CD8-positive, alpha-beta memory T cell (primary cell): ENCODE measurements around the gene MCC. TPM values are rescaled to one million over a fixed set of nuclear protein-coding genes. Genes with fewer than 3 reads are reported as not detected.

Source experiments
- CTCF ChIA-PET: fragments of 350-600 bp; sonication (Branson Sonifier 250); formaldehyde crosslinking; loops from one replicate; lab custom pipeline; 2021; ENCODE audit warnings: antibody characterized with exemption; lab: Charles Lee
- POLR2A ChIA-PET: fragments of 350-600 bp; sonication (Branson Sonifier 250); formaldehyde crosslinking; loops from one replicate; lab custom pipeline; 2021; ENCODE audit warnings: antibody characterized with exemption; lab: Charles Lee
- DNase-seq, 5 donors: peaks; one replicate each; pipeline versions ENCODE4 v3.0.0 to v3.0.0-alpha.2; 2020 to 2022; ENCODE audit warnings: mixed read lengths in 1 of 5
- H3K27ac ChIP-seq: one replicate; pipeline ENCODE4 v1.7.0; 2013; ENCODE audit warnings: low read depth, mild to moderate bottlenecking, low read length, moderate library complexity
- H3K27me3 ChIP-seq: 2 replicates; pipeline ENCODE4 v1.7.0; 2013; ENCODE audit warnings: low read length, mild to moderate bottlenecking; ENCODE audit not compliant: insufficient read depth, poor library complexity, severe bottlenecking
- H3K36me3 ChIP-seq: 2 replicates; pipeline ENCODE4 v1.7.0; 2013; ENCODE audit warnings: mild to moderate bottlenecking, low read length, moderate library complexity; ENCODE audit not compliant: insufficient read depth
- H3K4me1 ChIP-seq: 2 replicates; pipeline ENCODE4 v1.7.0; 2013; ENCODE audit warnings: mild to moderate bottlenecking, low read length, moderate library complexity; ENCODE audit not compliant: insufficient read depth
- H3K4me3 ChIP-seq: 2 replicates; pipeline ENCODE4 v1.7.0; 2013; ENCODE audit warnings: mild to moderate bottlenecking, low read length
- H3K9me3 ChIP-seq: 2 replicates; pipeline ENCODE4 v1.7.0; 2013; ENCODE audit warnings: mild to moderate bottlenecking, low read length
- H3K27ac Mint-ChIP-seq, 8 donors: one replicate each; pipeline ENCODE4 v1.8.0; 2020 to 2021; ENCODE audit warnings: mixed read lengths in 8 of 8, mild to moderate bottlenecking in 6 of 8, inconsistent platforms in 3 of 8, moderate library complexity in 3 of 8
- H3K27me3 Mint-ChIP-seq, 2 donors: one replicate each; pipeline ENCODE4 v1.8.0; 2020 to 2021; ENCODE audit warnings: mixed read lengths in 2 of 2, mild to moderate bottlenecking in 1 of 2, moderate library complexity in 1 of 2
- H3K36me3 Mint-ChIP-seq, 3 donors: one replicate each; pipeline ENCODE4 v1.8.0; 2020 to 2021; ENCODE audit warnings: mixed read lengths in 3 of 3, inconsistent platforms in 1 of 3, mild to moderate bottlenecking in 1 of 3
- H3K4me1 Mint-ChIP-seq, 3 donors: one replicate each; pipeline ENCODE4 v1.8.0; 2020 to 2021; ENCODE audit warnings: mixed read lengths in 3 of 3, inconsistent platforms in 1 of 3, mild to moderate bottlenecking in 1 of 3
- H3K4me3 Mint-ChIP-seq, 7 donors: one replicate each; pipeline ENCODE4 v1.8.0; 2020 to 2021; ENCODE audit warnings: mixed read lengths in 7 of 7, mild to moderate bottlenecking in 6 of 7, moderate library complexity in 4 of 7, inconsistent platforms in 2 of 7
- H3K9me3 Mint-ChIP-seq, 5 donors: one replicate each; pipeline ENCODE4 v1.8.0; 2020 to 2022; ENCODE audit warnings: mixed read lengths in 5 of 5, mild to moderate bottlenecking in 3 of 5, moderate library complexity in 2 of 5, inconsistent platforms in 1 of 5
- polyA plus RNA-seq: library from polyadenylated mRNA; unstranded; fragments of 300-500 nt; fragmentation: Illumina TruSeq; gene quantifications from one replicate; pipeline ENCODE4 v1.2.3, GENCODE V29; 2021
- total RNA-seq, 2 experiments: library from RNA; stranded (reverse); gene quantifications; one replicate each; pipeline ENCODE4 v1.2.3, GENCODE V29; 2021

The MCC gene
- total and polyA plus RNA-seq, 3 experiments from 2014 or later = 4.2 to 5.4 (median 4.9) TPM

DNA sequence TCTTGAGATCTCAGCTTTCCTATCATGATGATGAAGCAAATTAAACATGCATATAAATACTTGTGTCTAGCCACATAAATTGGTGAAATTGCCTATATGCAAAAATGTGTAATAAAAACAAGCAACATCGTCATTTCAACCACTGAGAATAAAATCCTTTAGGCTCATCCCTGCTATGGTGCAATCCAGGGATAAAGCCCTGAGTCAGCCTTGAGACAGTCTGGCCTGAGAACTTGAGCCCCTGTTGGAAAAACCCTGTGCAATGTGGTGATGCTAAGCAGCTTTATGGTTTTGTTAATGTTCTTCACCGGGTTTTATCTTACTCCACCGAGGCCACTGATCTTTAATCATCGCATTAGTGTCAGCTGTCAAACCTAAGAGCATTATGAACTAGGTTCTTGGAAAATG is 341.1 kb downstream of the MCC start:
- no peaks in the 10 kb centered on the region for H3K4me1 Mint-ChIP-seq
- no peak overlapping the region for H3K27ac Mint-ChIP-seq
- no peak for DNase-seq
- Histone ChIP-seq H3K4me3 (no peak overlapping the region), H3K36me3 (no peaks in the 10 kb centered on the region), H3K27ac (no peak overlapping the region), H3K27me3 (no peaks in the 10 kb centered on the region), H3K9me3 (no peaks in the 10 kb centered on the region), H3K4me1 (no peaks in the 10 kb centered on the region)
- no peak overlapping the region for H3K4me3 Mint-ChIP-seq
- ChIA-PET POLR2A (no interaction called here), CTCF (no interaction called here)
- no peaks in the 10 kb centered on the region for H3K9me3 Mint-ChIP-seq
- H3K27me3 Mint-ChIP-seq = peaks cover 0 to 3% of the 10 kb centered on the region in 2 donors
- H3K36me3 Mint-ChIP-seq = peaks cover 3 to 5% (median 3%) of the 10 kb centered on the region in 3 donors

GRCh38 chr5:113145757-113146387 is 342.4 kb downstream of the MCC start:
- POLR2A ChIA-PET = no interaction called here

GRCh38 chr5:113142186-113142585 is 346.1 kb downstream of the MCC start:
- ChIA-PET CTCF (interaction anchor here (1.2 kb wide), 1 partner anchor 9 kb away, joined by 3 read pairs; no protein-coding TSS in a partner anchor), POLR2A (no interaction called here)
- Histone ChIP-seq H3K36me3 (no peaks in the 10 kb centered on the region), H3K27ac (no peak overlapping the region), H3K9me3 (no peaks in the 10 kb centered on the region), H3K4me1 (no peaks in the 10 kb centered on the region), H3K27me3 (no peaks in the 10 kb centered on the region), H3K4me3 (no peak overlapping the region)
- Mint-ChIP-seq H3K9me3 (no peaks in the 10 kb centered on the region), H3K27ac (no peak overlapping the region), H3K27me3 (peaks cover 0 to 7% of the 10 kb centered on the region in 2 donors), H3K36me3 (peaks cover 5 to 12% (median 6%) of the 10 kb centered on the region in 3 donors), H3K4me3 (no peak overlapping the region), H3K4me1 (no peaks in the 10 kb centered on the region)
- DNase-seq = no peak

More at GRCh38 chr5:113145757-113146387, 342.4 kb downstream of the MCC start:
- peaks cover 5 to 6% (median 5%) of the 10 kb centered on the region in 3 donors for H3K36me3 Mint-ChIP-seq
- no peak overlapping the region for H3K27ac ChIP-seq
- no peaks in the 10 kb centered on the region for H3K9me3 ChIP-seq
- no peak overlapping the region for H3K27ac Mint-ChIP-seq
- H3K4me1 ChIP-seq = no peaks in the 10 kb centered on the region
- H3K27me3 Mint-ChIP-seq = peaks cover 0 to 7% of the 10 kb centered on the region in 2 donors
- no peak overlapping the region for H3K4me3 Mint-ChIP-seq
- no peaks in the 10 kb centered on the region for H3K4me1 Mint-ChIP-seq
- no peak overlapping the region for H3K4me3 ChIP-seq
- no peak for DNase-seq
- CTCF ChIA-PET = no interaction called here
- no peaks in the 10 kb centered on the region for H3K36me3 ChIP-seq
- H3K9me3 Mint-ChIP-seq = no peaks in the 10 kb centered on the region
- no peaks in the 10 kb centered on the region for H3K27me3 ChIP-seq

GRCh38 chr5:113140837-113141671 is 347.2 kb downstream of the MCC start:
- peaks cover 5 to 12% (median 6%) of the 10 kb centered on the region in 3 donors for H3K36me3 Mint-ChIP-seq
- CTCF ChIA-PET = interaction anchor here (1.2 kb wide), 1 partner anchor 10 kb away, joined by 3 read pairs; no protein-coding TSS in a partner anchor
- H3K4me3 Mint-ChIP-seq = no peak overlapping the region
- H3K9me3 Mint-ChIP-seq = no peaks in the 10 kb centered on the region
- peaks cover 0 to 7% of the 10 kb centered on the region in 2 donors for H3K27me3 Mint-ChIP-seq
- H3K27ac ChIP-seq = no peak overlapping the region
- H3K36me3 ChIP-seq = no peaks in the 10 kb centered on the region
- H3K9me3 ChIP-seq = no peaks in the 10 kb centered on the region
- no peak for DNase-seq
- H3K27me3 ChIP-seq = no peaks in the 10 kb centered on the region
- no peak overlapping the region for H3K4me3 ChIP-seq
- H3K27ac Mint-ChIP-seq = peak overlapping the region in 1 of 8 donors; percentile 56
- H3K4me1 Mint-ChIP-seq = no peaks in the 10 kb centered on the region
- no peaks in the 10 kb centered on the region for H3K4me1 ChIP-seq
- POLR2A ChIA-PET = no interaction called here

DNA sequence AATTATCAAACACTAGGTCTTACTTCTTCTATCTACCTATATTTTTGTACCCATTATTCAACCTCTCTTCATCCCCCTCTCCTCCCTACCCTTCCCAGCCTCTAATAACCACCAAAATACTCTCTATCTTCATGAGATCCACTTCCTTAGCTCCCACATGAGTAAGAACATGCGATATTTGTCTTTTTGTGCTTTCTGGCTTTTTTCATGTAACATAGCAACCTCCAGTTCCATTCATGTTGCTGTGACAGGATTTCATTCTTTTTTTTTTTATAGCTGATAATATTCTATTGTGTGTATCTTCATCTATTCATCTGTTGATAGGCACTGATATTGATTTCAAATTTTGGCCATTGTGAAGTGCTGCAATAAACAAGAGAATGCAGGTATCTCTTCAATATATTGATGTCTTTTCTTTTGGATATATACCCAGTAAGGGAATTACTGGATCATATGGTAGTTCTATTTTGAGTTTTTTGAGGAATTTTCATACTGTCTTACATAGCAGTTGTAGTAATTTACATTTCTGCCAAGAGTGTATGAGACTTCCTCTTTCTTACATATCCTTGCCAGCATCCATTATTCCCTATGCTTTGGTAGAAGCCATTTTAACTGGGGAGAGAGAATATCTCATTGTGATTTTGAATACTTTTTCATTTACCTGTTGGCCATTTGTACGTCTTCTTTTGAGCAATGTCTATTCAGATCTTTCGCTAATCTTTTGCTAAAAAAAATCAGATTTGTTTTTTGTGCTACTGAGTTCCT is 354.9 kb downstream of the MCC start:
- Mint-ChIP-seq H3K36me3 (peaks cover 0 to 12% (median 7%) of the 10 kb centered on the region in 3 donors), H3K27me3 (no peaks in the 10 kb centered on the region), H3K4me1 (no peaks in the 10 kb centered on the region), H3K4me3 (no peak overlapping the region), H3K9me3 (peaks cover 0 to 6% (median 0%) of the 10 kb centered on the region in 5 donors), H3K27ac (no peak overlapping the region)
- no peaks in the 10 kb centered on the region for H3K27me3 ChIP-seq
- no peak overlapping the region for H3K4me3 ChIP-seq
- CTCF ChIA-PET = no interaction called here
- H3K36me3 ChIP-seq = no peaks in the 10 kb centered on the region
- no peak overlapping the region for H3K27ac ChIP-seq
- no peaks in the 10 kb centered on the region for H3K4me1 ChIP-seq
- POLR2A ChIA-PET = no interaction called here
- DNase-seq = no peak
- no peaks in the 10 kb centered on the region for H3K9me3 ChIP-seq

- Mint-ChIP-seq H3K9me3 (peaks cover 0 to 6% (median 0%) of the 10 kb centered on the region in 5 donors), H3K27me3 (no peaks in the 10 kb centered on the region), H3K27ac (no peak overlapping the region), H3K4me1 (no peaks in the 10 kb centered on the region), H3K4me3 (no peak overlapping the region), H3K36me3 (peaks cover 0 to 16% (median 7%) of the 10 kb centered on the region in 3 donors)
- Histone ChIP-seq H3K4me3 (no peak overlapping the region), H3K4me1 (no peaks in the 10 kb centered on the region), H3K9me3 (no peaks in the 10 kb centered on the region), H3K27ac (no peak overlapping the region), H3K36me3 (no peaks in the 10 kb centered on the region), H3K27me3 (no peaks in the 10 kb centered on the region)
- CTCF ChIA-PET = no interaction called here
- DNase-seq = no peak
- POLR2A ChIA-PET = no interaction called here
Measured at GRCh38 chr5:113132564-113132963, 355.7 kb downstream of the MCC start.

DNA sequence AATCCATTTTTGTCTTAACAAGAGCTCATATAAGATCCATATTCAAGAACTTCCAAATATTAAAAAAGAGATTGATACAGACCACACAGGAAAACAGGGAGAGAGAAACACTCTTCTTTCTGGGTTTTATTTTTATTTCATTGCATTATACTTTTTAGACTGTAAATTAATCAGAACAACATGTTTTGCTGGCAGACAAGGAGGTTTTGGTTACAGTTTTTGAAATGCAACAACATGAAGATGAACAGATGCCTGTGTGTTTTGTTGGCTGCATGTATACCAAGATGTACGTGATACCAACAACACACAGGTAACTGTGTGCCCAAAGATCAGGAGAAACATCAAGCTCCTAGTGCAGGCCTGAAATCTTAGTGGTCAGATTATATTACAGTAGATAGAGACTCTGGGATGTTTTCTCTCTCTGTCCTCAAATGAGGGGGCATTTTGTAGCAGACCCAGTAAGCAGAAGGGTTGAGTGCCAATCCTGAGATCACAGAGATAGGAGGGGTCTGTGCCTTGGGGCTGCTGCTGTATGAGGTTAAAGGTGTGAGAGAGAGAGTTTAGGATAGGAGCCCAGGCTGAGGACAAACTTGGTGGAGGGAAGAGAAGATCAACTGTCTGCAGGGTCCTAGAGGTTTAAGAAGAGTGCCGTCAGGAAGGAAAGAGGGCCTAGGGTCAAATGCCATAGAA is 359.5 kb downstream of the MCC start:
- peaks cover 0 to 6% (median 0%) of the 10 kb centered on the region in 5 donors for H3K9me3 Mint-ChIP-seq
- no peaks in the 10 kb centered on the region for H3K9me3 ChIP-seq
- POLR2A ChIA-PET = no interaction called here
- no peak overlapping the region for H3K4me3 ChIP-seq
- no peak overlapping the region for H3K27ac ChIP-seq
- H3K36me3 Mint-ChIP-seq = peaks cover 0 to 16% (median 7%) of the 10 kb centered on the region in 3 donors
- CTCF ChIA-PET = interaction anchor here (0.7 kb wide), 1 partner anchor 208 kb away, joined by 3 read pairs; no protein-coding TSS in a partner anchor
- no peaks in the 10 kb centered on the region for H3K27me3 Mint-ChIP-seq
- H3K27ac Mint-ChIP-seq = no peak overlapping the region
- no peak for DNase-seq
- H3K4me1 Mint-ChIP-seq = no peaks in the 10 kb centered on the region
- no peaks in the 10 kb centered on the region for H3K4me1 ChIP-seq
- no peaks in the 10 kb centered on the region for H3K36me3 ChIP-seq
- no peaks in the 10 kb centered on the region for H3K27me3 ChIP-seq
- no peak overlapping the region for H3K4me3 Mint-ChIP-seq
